Neuronal stem cell (in vitro differentiated cells): ENCODE results near the gene ARF1.

Experiments
- DNase-seq: peaks from one replicate; pipeline ENCODE4 v3.0.0-alpha.2; 2013; ENCODE audit warnings: low spot score
- H2AFZ ChIP-seq: one replicate; pipeline ENCODE4 v1.6.1; 2013; ENCODE audit warnings: mild to moderate bottlenecking, low read length, inconsistent platforms
- H2AK5ac ChIP-seq: 2 replicates; pipeline ENCODE4 v1.6.1; 2013; ENCODE audit warnings: low read depth, mild to moderate bottlenecking, inconsistent platforms, low read length, moderate library complexity, mixed read lengths
- H2BK120ac ChIP-seq: 2 replicates; pipeline ENCODE4 v1.6.1; 2013; ENCODE audit warnings: low read depth, mild to moderate bottlenecking, inconsistent platforms, low read length, moderate library complexity, mixed read lengths
- H2BK12ac ChIP-seq: one replicate; pipeline ENCODE4 v1.6.1; 2013; ENCODE audit warnings: low read length, inconsistent platforms
- H2BK15ac ChIP-seq: 2 replicates; pipeline ENCODE4 v1.6.1; 2013; ENCODE audit warnings: mild to moderate bottlenecking, low read length, inconsistent platforms, mixed read lengths
- H2BK5ac ChIP-seq: one replicate; pipeline ENCODE4 v1.6.1; 2013; ENCODE audit warnings: inconsistent platforms, mild to moderate bottlenecking, low read length, moderate library complexity
- H3K14ac ChIP-seq: one replicate; pipeline ENCODE4 v1.6.1; 2013; ENCODE audit warnings: low read length, inconsistent platforms
- H3K18ac ChIP-seq: 2 replicates; pipeline ENCODE4 v1.6.1; 2013; ENCODE audit warnings: low read length, inconsistent platforms
- H3K23ac ChIP-seq: 2 replicates; pipeline ENCODE4 v1.6.1; 2013; ENCODE audit warnings: low read depth, mild to moderate bottlenecking, mixed read lengths, low read length, inconsistent platforms; ENCODE audit not compliant: poor library complexity
- H3K27ac ChIP-seq: replicated peaks from 3 replicates; pipeline ENCODE4 v1.5.1; 2013; ENCODE audit warnings: low read length, inconsistent platforms
- H3K27me3 ChIP-seq, 3 experiments: 2 replicates each; pipeline ENCODE4 v1.6.1; 2013; ENCODE audit warnings: low read length in 3 of 3, mild to moderate bottlenecking in 2 of 3, inconsistent platforms in 1 of 3, low read depth in 1 of 3, mixed read lengths in 1 of 3, moderate library complexity in 1 of 3; ENCODE audit not compliant: control insufficient read depth in 3 of 3, insufficient read depth in 3 of 3
- H3K36me3 ChIP-seq, 2 donors: replicated peaks in 1 of 2; 2 replicates each; pipeline ENCODE4 v1.6.1; 2013; ENCODE audit warnings: low read length in 2 of 2; ENCODE audit not compliant: control insufficient read depth in 2 of 2, insufficient read depth in 2 of 2
- H3K4ac ChIP-seq: 2 replicates; pipeline ENCODE4 v1.6.1; 2013; ENCODE audit warnings: inconsistent platforms, mild to moderate bottlenecking, low read length, moderate library complexity
- H3K4me1 ChIP-seq, 2 donors: 1 replicate in 1 of 2; 2 replicates in 1 of 2; pipeline ENCODE4 v1.6.1; 2013; ENCODE audit warnings: low read length in 2 of 2, low read depth in 1 of 2; ENCODE audit not compliant: control insufficient read depth in 2 of 2, insufficient read depth in 1 of 2
- H3K4me2 ChIP-seq: one replicate; pipeline ENCODE4 v1.6.1; 2013; ENCODE audit warnings: mild to moderate bottlenecking, low read length, inconsistent platforms; ENCODE audit not compliant: insufficient read depth, poor library complexity, severe bottlenecking
- H3K4me3 ChIP-seq, 2 donors: 2 replicates each; pipeline ENCODE4 v1.5.1; 2013; ENCODE audit warnings: low read length in 2 of 2, mild to moderate bottlenecking in 2 of 2, inconsistent platforms in 1 of 2, moderate library complexity in 1 of 2
- H3K79me1 ChIP-seq: one replicate; pipeline ENCODE4 v1.6.1; 2013; ENCODE audit warnings: low read depth, mild to moderate bottlenecking, inconsistent platforms, low read length, moderate library complexity
- H3K9ac ChIP-seq: one replicate; pipeline ENCODE4 v1.6.1; 2013; ENCODE audit warnings: mild to moderate bottlenecking, low read depth, low read length, inconsistent platforms; ENCODE audit not compliant: poor library complexity
- H3K9me3 ChIP-seq, 2 donors: replicated peaks in 1 of 2; 2 replicates each; pipeline versions ENCODE3 to v1.6.1; 2013; ENCODE audit warnings: low read length in 2 of 2, mild to moderate bottlenecking in 2 of 2, inconsistent platforms in 1 of 2, low read depth in 1 of 2, mixed read lengths in 1 of 2, moderate library complexity in 1 of 2; ENCODE audit not compliant: control insufficient read depth in 2 of 2, insufficient read depth in 1 of 2
- H4K8ac ChIP-seq: one replicate; pipeline ENCODE4 v1.6.1; 2013; ENCODE audit warnings: low read depth, mild to moderate bottlenecking, inconsistent platforms, low read length, moderate library complexity
- H4K91ac ChIP-seq: one replicate; pipeline ENCODE4 v1.6.1; 2013; ENCODE audit warnings: low read length, low read depth, mild to moderate bottlenecking, inconsistent platforms; ENCODE audit not compliant: poor library complexity
- WGBS, 2 donors: extraction: QIAGEN DNeasy Blood & Tissue Kit; methylation state at CpG; one replicate each; pipeline ENCODE4 v1.1.7; 2013; ENCODE audit warnings: missing lambda C conversion rate in 2 of 2, mixed read lengths in 1 of 2; ENCODE audit not compliant: insufficient read length in 2 of 2, insufficient replicate concordance in 1 of 2; ENCODE audit errors: extremely low coverage in 2 of 2; 5-methylcytosine and 5-hydroxymethylcytosine counted together

The ARF1 gene

GRCh38 chr1:228141226-228142044, 58.9 kb downstream of the ARF1 start:
- H2BK15ac ChIP-seq, result no peak overlapping the region
- H2AK5ac ChIP-seq, result no peak overlapping the region
- H3K9me3 ChIP-seq, result no peaks in the 10 kb centered on the region
- peak overlapping the region; percentile 96 to 100 for H3K4me3 ChIP-seq
- no CpG with 5 or more reads among the region's 27 CpGs for WGBS, 2 donors
- H3K14ac ChIP-seq, result no peak overlapping the region
- H2BK120ac ChIP-seq, result no peak overlapping the region
- no peak for DNase-seq
- H3K27ac ChIP-seq, result no peak overlapping the region
- H3K4me1 ChIP-seq, result peaks cover 6 to 10% of the 10 kb centered on the region in 2 donors
- peaks cover 30% of the 10 kb centered on the region for H3K79me1 ChIP-seq
- H3K23ac ChIP-seq, result peak overlapping the region; percentile 95
- no peak overlapping the region for H2BK5ac ChIP-seq
- no peak overlapping the region for H2BK12ac ChIP-seq
- no peak overlapping the region for H4K8ac ChIP-seq
- H3K9ac ChIP-seq, result peak overlapping the region; percentile 51
- peak overlapping the region; percentile 97 for H3K4me2 ChIP-seq
- H3K27me3 ChIP-seq, result peaks cover 0 to 9% (median 7%) of the 10 kb centered on the region in 3 experiments
- no peak overlapping the region for H3K4ac ChIP-seq
- H3K36me3 ChIP-seq, result peaks cover 0 to 28% of the 10 kb centered on the region in 2 donors
- H4K91ac ChIP-seq, result no peak overlapping the region
- H2AFZ ChIP-seq, result no peak overlapping the region
- no peak overlapping the region for H3K18ac ChIP-seq

DNA sequence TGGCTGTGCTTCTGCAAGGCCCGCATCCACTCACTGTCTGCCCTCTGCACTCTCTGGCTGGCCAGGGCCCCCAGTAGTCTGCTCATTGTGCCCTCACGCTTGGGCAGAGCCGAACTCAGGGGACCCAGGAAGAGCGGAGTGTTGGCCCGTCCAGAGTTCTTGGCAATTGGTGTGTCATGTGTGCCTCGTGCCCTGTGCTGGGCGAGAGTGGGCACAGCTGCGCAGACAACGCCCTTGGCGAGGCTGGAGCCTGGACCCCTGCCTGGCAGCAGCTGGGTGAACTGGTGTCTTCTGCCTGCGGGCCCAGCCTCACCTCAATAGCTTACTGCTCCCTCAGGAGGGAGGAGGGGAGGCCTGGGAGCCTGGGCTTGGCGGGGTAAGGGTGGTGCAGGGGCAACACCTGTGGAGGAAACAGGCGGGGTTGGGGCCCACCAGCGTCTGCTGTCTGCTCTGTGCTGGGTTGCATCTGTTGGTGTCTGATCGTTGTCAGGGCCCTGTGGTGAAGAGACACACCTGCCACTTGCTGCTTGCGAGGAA, 59.7 kb downstream of the ARF1 start:
- H4K8ac ChIP-seq, result no peak overlapping the region
- WGBS, 2 donors, result no CpG with 5 or more reads among the region's 16 CpGs
- no peak overlapping the region for H3K18ac ChIP-seq
- DNase-seq, result no peak
- peaks cover 0 to 36% of the 10 kb centered on the region in 2 donors for H3K36me3 ChIP-seq
- H3K79me1 ChIP-seq, result peaks cover 32% of the 10 kb centered on the region
- no peak overlapping the region for H3K14ac ChIP-seq
- no peak overlapping the region for H2AFZ ChIP-seq
- H2BK120ac ChIP-seq, result no peak overlapping the region
- H3K23ac ChIP-seq, result no peak overlapping the region
- H2BK12ac ChIP-seq, result no peak overlapping the region
- no peak overlapping the region for H2BK15ac ChIP-seq
- H3K9me3 ChIP-seq, result no peaks in the 10 kb centered on the region
- no peak overlapping the region for H3K4me2 ChIP-seq
- H4K91ac ChIP-seq, result no peak overlapping the region
- peaks cover 0 to 2% (median under 1%) of the 10 kb centered on the region in 3 experiments for H3K27me3 ChIP-seq
- H3K27ac ChIP-seq, result no peak overlapping the region
- H3K4me1 ChIP-seq, result peaks cover 6 to 10% of the 10 kb centered on the region in 2 donors
- H3K4me3 ChIP-seq, result peak overlapping the region in 1 of 2 donors; percentile 96
- no peak overlapping the region for H2AK5ac ChIP-seq
- no peak overlapping the region for H3K4ac ChIP-seq
- H3K9ac ChIP-seq, result no peak overlapping the region
- H2BK5ac ChIP-seq, result no peak overlapping the region

DNA sequence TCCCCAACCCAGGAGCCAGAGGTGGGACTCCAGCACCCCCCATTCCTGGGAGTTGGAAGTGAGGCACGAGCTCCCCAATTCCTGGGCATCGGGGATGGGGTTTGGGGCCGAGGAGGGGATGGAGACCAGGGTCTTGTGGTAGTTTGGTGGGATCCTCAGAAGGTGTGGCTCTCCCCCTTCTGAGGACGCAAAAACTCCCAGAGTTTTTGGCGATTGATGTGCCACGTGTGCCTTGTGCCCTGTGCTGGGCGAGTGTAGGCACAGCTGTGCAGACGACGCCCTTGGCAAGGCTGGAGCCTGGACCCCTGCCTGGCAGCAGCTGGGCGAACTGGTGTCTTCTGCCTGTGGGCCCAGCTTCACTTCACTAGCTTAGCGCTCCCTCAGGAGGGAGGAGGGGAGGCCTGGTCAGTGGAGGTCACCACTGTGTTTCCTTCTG, 60.2 kb downstream of the ARF1 start:
- Histone ChIP-seq H3K4me3 (peak overlapping the region; percentile 6 to 19), H3K9me3 (no peaks in the 10 kb centered on the region), H2AK5ac (no peak overlapping the region), H3K36me3 (peaks cover 0 to 41% of the 10 kb centered on the region in 2 donors), H2BK120ac (no peak overlapping the region), H2AFZ (no peak overlapping the region), H2BK12ac (peak overlapping the region; percentile 22), H3K4me2 (no peak overlapping the region), H3K14ac (no peak overlapping the region), H3K23ac (no peak overlapping the region), H3K18ac (no peak overlapping the region), H2BK15ac (no peak overlapping the region), H3K27ac (no peak overlapping the region), H3K4me1 (peaks cover 6 to 10% of the 10 kb centered on the region in 2 donors), H3K4ac (no peak overlapping the region), H4K8ac (no peak overlapping the region), H3K9ac (no peak overlapping the region), H4K91ac (no peak overlapping the region), H3K79me1 (peaks cover 35% of the 10 kb centered on the region), H2BK5ac (no peak overlapping the region), H3K27me3 (peaks cover 0 to under 1% (median 0%) of the 10 kb centered on the region in 3 experiments)
- no peak for DNase-seq
- no CpG with 5 or more reads among the region's 11 CpGs for WGBS, 2 donors

DNA sequence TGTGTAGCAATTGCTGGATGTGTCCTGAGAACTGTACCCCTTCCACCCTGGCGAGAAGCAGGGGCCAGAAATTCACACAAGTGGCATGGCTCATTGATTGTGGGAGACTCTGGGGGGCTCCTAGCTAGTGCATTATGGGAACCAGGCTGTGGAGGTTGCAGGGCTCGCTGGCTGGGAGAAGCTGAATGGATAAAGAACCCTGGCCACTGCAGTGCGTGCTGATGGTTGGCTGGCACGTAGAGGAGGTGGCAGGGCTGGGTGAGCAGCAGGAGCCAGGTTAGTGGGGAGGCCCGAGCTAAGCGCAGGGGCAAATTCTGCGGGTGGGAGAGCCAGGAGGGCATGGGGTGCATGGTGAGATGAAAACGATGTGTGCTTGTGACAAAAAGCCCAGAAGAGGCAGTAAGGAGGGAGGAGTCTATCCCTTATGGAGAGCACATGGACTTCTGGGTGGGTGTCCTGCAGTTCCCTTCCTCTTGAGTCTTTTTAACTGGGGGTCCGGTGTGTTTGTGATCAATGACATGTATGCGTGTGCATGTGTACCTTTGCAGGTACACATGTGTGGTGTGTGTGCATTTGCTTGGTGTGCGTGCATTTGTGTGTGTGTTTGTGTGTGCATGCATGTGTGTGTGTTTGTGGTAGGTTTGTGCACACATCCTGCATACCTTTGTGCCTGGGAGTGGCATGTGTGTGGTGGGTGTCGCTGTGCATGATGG, 61.1 kb downstream of the ARF1 start:
- Histone ChIP-seq H3K9ac (peak overlapping the region; percentile 38), H3K4me2 (no peak overlapping the region), H2BK5ac (no peak overlapping the region), H3K23ac (peak overlapping the region; percentile 73), H3K4ac (no peak overlapping the region), H3K36me3 (peaks cover 0 to 49% of the 10 kb centered on the region in 2 donors), H3K4me3 (no peak overlapping the region), H2BK120ac (no peak overlapping the region), H2AFZ (no peak overlapping the region), H3K27ac (no peak overlapping the region), H3K27me3 (no peaks in the 10 kb centered on the region), H3K18ac (peak overlapping the region; percentile 38), H4K91ac (no peak overlapping the region), H3K9me3 (no peaks in the 10 kb centered on the region), H3K14ac (no peak overlapping the region), H2BK15ac (no peak overlapping the region), H3K4me1 (peaks cover 6 to 10% of the 10 kb centered on the region in 2 donors), H4K8ac (no peak overlapping the region), H2AK5ac (peak overlapping the region; percentile 9), H3K79me1 (peaks cover 37% of the 10 kb centered on the region), H2BK12ac (no peak overlapping the region)
- no peak for DNase-seq
- no CpG with 5 or more reads among the region's 12 CpGs for WGBS, 2 donors
